Peyer's patch (tissue), 4 donors: Measurements from ENCODE around the gene SSX2IP. TPM values are rescaled to one million over a fixed set of nuclear protein-coding genes. Genes with fewer than 3 reads are reported as not detected.

ENCODE experiments used
- DNase-seq, 3 donors: peaks; one replicate each; pipeline ENCODE4 v3.0.0-alpha.2; 2017 to 2019
- H3K27ac ChIP-seq, 4 donors: fragments of 200-600 bp; sonication (generic); one replicate each; pipeline ENCODE4 v1.5.1; 2016 to 2019
- H3K27me3 ChIP-seq, 2 donors: fragments of 200-600 bp; sonication (generic); one replicate each; pipeline ENCODE4 v1.5.1; 2019
- H3K36me3 ChIP-seq, 3 donors: fragments of 200-600 bp; sonication (generic); one replicate each; pipeline ENCODE4 v1.5.1; 2016 to 2019
- H3K4me1 ChIP-seq, 4 donors: fragments of 200-600 bp; sonication (generic); one replicate each; pipeline ENCODE4 v1.5.1; 2016 to 2019
- H3K4me3 ChIP-seq, 4 donors: fragments of 200-600 bp; sonication (generic); 1 replicate in 3 of 4; 2 replicates in 1 of 4; pipeline ENCODE4 v1.5.1; 2016 to 2019; ENCODE audit warnings: mild to moderate bottlenecking in 1 of 4
- H3K9me3 ChIP-seq, 4 donors: fragments of 200-600 bp; sonication (generic); one replicate each; pipeline ENCODE4 v1.5.1; 2016 to 2019; ENCODE audit warnings: mild to moderate bottlenecking in 1 of 4
- CTCF ChIP-seq, 6 experiments: fragments of 450-650 bp in 4 of 6; fragments of 200-600 bp in 2 of 6; sonication (generic) in 1 of 6; IDR thresholded peaks; one replicate each; pipeline ENCODE4 v1.5.1; 2017 to 2019; ENCODE audit warnings: antibody characterized with exemption in 6 of 6, mild to moderate bottlenecking in 3 of 6, moderate library complexity in 1 of 6
- POLR2A ChIP-seq, 2 donors: fragments of 450-650 bp; IDR thresholded peaks; one replicate each; pipeline ENCODE4 v1.5.1; 2017; ENCODE audit warnings: antibody characterized with exemption in 2 of 2, mild to moderate bottlenecking in 2 of 2, moderate library complexity in 2 of 2
- total RNA-seq, 4 donors: library from RNA; depleted of rRNA; stranded (reverse); fragments of >200 nt; gene quantifications; one replicate each; pipeline ENCODE4 v1.1.0, GENCODE V29; 2016

SSX2IP gene
- total RNA-seq, 4 donors from 2014 or later: 10.7 to 20.6 (median 11.7) TPM

DNA sequence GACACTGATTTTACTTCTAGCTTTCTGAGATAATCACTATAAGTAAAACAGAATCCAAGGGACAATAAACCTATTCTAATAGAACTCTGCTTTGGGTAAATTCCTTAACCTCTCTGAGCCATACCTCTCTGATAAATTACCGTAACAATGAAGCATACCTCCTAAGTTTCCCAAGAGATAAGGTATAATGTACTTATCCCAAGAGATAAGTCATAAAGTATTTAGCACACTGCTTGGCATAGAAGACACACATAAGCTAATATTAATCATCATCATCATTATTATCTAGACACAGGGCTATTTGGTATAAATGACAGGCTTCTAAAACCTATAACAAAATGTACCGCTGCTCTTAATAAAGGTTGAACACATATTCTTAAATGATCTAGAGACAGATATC is 16.2 kb downstream of the SSX2IP start:
- no peak overlapping the region for H3K4me3 ChIP-seq
- no peaks in the 10 kb centered on the region for H3K9me3 ChIP-seq
- H3K36me3 ChIP-seq: no peaks in the 10 kb centered on the region
- TF ChIP-seq POLR2A (IDR thresholded peaks at IDR 0.05) (no peak), CTCF (IDR thresholded peaks at IDR 0.05) (no peak)
- H3K4me1 ChIP-seq: no peaks in the 10 kb centered on the region
- DNase-seq: no peak
- H3K27ac ChIP-seq: no peak overlapping the region
- H3K27me3 ChIP-seq: no peaks in the 10 kb centered on the region

- Histone ChIP-seq H3K4me1 (no peaks in the 10 kb centered on the region), H3K9me3 (no peaks in the 10 kb centered on the region), H3K27me3 (no peaks in the 10 kb centered on the region), H3K27ac (no peak overlapping the region), H3K4me3 (no peak overlapping the region), H3K36me3 (no peaks in the 10 kb centered on the region)
- DNase-seq: no peak
- TF ChIP-seq POLR2A (IDR thresholded peaks at IDR 0.05): no peak
- TF ChIP-seq CTCF (IDR thresholded peaks at IDR 0.05): no peak
Measured at GRCh38 chr1:84672080-84672854, 18.0 kb downstream of the SSX2IP start.

GRCh38 chr1:84669831-84670230 is 20.4 kb downstream of the SSX2IP start:
- no peaks in the 10 kb centered on the region for H3K36me3 ChIP-seq
- no peak for TF ChIP-seq POLR2A (IDR thresholded peaks at IDR 0.05)
- TF ChIP-seq CTCF (IDR thresholded peaks at IDR 0.05): no peak
- no peak overlapping the region for H3K27ac ChIP-seq
- no peaks in the 10 kb centered on the region for H3K4me1 ChIP-seq
- H3K27me3 ChIP-seq: no peaks in the 10 kb centered on the region
- no peaks in the 10 kb centered on the region for H3K9me3 ChIP-seq
- DNase-seq: no peak
- H3K4me3 ChIP-seq: no peak overlapping the region

GRCh38 chr1:84668185-84668584 is 22.1 kb downstream of the SSX2IP start:
- no peak overlapping the region for H3K4me3 ChIP-seq
- no peaks in the 10 kb centered on the region for H3K4me1 ChIP-seq
- H3K9me3 ChIP-seq: no peaks in the 10 kb centered on the region
- H3K36me3 ChIP-seq: no peaks in the 10 kb centered on the region
- H3K27ac ChIP-seq: no peak overlapping the region
- no peaks in the 10 kb centered on the region for H3K27me3 ChIP-seq
- DNase-seq: no peak
- TF ChIP-seq POLR2A (IDR thresholded peaks at IDR 0.05) (no peak), CTCF (IDR thresholded peaks at IDR 0.05) (peak in 4 of 6 experiments; percentile 14 to 36 (median 20))

- no peak for TF ChIP-seq POLR2A (IDR thresholded peaks at IDR 0.05)
- no peaks in the 10 kb centered on the region for H3K4me1 ChIP-seq
Measured at GRCh38 chr1:84665703-84666317, 24.5 kb downstream of the SSX2IP start.

GRCh38 chr1:84653130-84653677 is 37.1 kb downstream of the SSX2IP start:
- DNase-seq: no peak
- Histone ChIP-seq H3K27me3 (no peaks in the 10 kb centered on the region), H3K4me3 (no peak overlapping the region), H3K4me1 (no peaks in the 10 kb centered on the region), H3K9me3 (no peaks in the 10 kb centered on the region), H3K27ac (no peak overlapping the region), H3K36me3 (peaks cover 0 to 33% (median 0%) of the 10 kb centered on the region in 3 donors)
- TF ChIP-seq POLR2A (IDR thresholded peaks at IDR 0.05) (no peak), CTCF (IDR thresholded peaks at IDR 0.05) (no peak)

More at GRCh38 chr1:84665703-84666317, 24.5 kb downstream of the SSX2IP start:
- H3K4me3 ChIP-seq: no peak overlapping the region
- no peak overlapping the region for H3K27ac ChIP-seq
- H3K9me3 ChIP-seq: no peaks in the 10 kb centered on the region
- peaks cover 0 to 8% (median 0%) of the 10 kb centered on the region in 3 donors for H3K36me3 ChIP-seq
- no peak for DNase-seq
- H3K27me3 ChIP-seq: no peaks in the 10 kb centered on the region
